Right lobe of liver (tissue), 6 donors: Measurements from ENCODE around the gene HTR5A. TPM values are rescaled to one million over a fixed set of nuclear protein-coding genes. Genes with fewer than 3 reads are reported as not detected.

ENCODE experiments used
- ATAC-seq, 4 donors: fragments of 200-7000 bp; cut with Tn5 transposase; one replicate each; pipeline ENCODE4 v1.9.1; 2020; ENCODE audit warnings: mild to moderate bottlenecking in 4 of 4, moderate library complexity in 4 of 4
- DNase-seq, 3 donors: peaks; one replicate each; pipeline ENCODE4 v3.0.0-alpha.2; 2020
- H3K27ac ChIP-seq, 3 donors: fragments of 200-600 bp; one replicate each; pipeline ENCODE4 v1.8.0; 2022
- H3K27me3 ChIP-seq, 2 donors: fragments of 200-600 bp; one replicate each; pipeline ENCODE4 v1.8.0; 2022
- H3K36me3 ChIP-seq, 4 donors: fragments of 200-600 bp; sonication (generic) in 1 of 4; one replicate each; pipeline versions ENCODE4 v1.5.1 to v1.8.0; 2017 to 2022; ENCODE audit warnings: control low read depth in 1 of 4
- H3K4me1 ChIP-seq, 4 donors: fragments of 200-600 bp; sonication (generic) in 1 of 4; one replicate each; pipeline versions ENCODE4 v1.5.1 to v1.8.0; 2017 to 2022; ENCODE audit warnings: control low read depth in 1 of 4
- H3K4me3 ChIP-seq, 3 donors: fragments of 200-600 bp; one replicate each; pipeline ENCODE4 v1.8.0; 2022
- H3K9me3 ChIP-seq, 4 donors: fragments of 200-600 bp; sonication (generic) in 1 of 4; one replicate each; pipeline versions ENCODE4 v1.5.1 to v1.8.0; 2017 to 2022; ENCODE audit warnings: control low read depth in 1 of 4
- CTCF ChIP-seq, 4 donors: fragments of 200-600 bp in 3 of 4; fragments of 450-650 bp in 1 of 4; IDR thresholded peaks; one replicate each; pipeline versions ENCODE4 v1.5.1 to v1.8.0; 2016 to 2022; ENCODE audit warnings: antibody characterized with exemption in 4 of 4, mild to moderate bottlenecking in 2 of 4
- POLR2A ChIP-seq: fragments of 450-650 bp; IDR thresholded peaks from one replicate; pipeline ENCODE4 v1.6.1; 2017; ENCODE audit warnings: antibody characterized with exemption, mild to moderate bottlenecking
- WGBS: methylation state at CpG from one replicate; pipeline ENCODE4 v1.1.6; 2018; ENCODE audit warnings: low coverage, low lambda C conversion rate; ENCODE audit not compliant: insufficient coverage; ENCODE audit errors: missing lambda C conversion rate; 5-methylcytosine and 5-hydroxymethylcytosine counted together
- intact Hi-C, 2 donors: fragments of 100-400 bp; cut with DNase I; formaldehyde crosslinking; loops; one replicate each; pipeline versions ENCODE4 v1.11.2 to v1.14.1; 2022
- total RNA-seq, 6 experiments: library from RNA; depleted of rRNA in 2 of 6; stranded (reverse); fragments of >200 nt in 2 of 6; fragmentation: NEBNext Ultra II Directional in 3 of 6; extraction: Animal tissue kit (Norgen Biotek cat#: 25700) in 3 of 6; gene quantifications; one replicate each; pipeline versions ENCODE4 v1.1.0 to v1.2.4, GENCODE V29; 2016 to 2023
- donor health status: DM: no; HTN: yes; CAD: no.
- donor health status: DM: no; HTN: no; CAD: no.
- donor health status: DM: no; HTN: no; CAD: no.
- donor health status: DM: no; HTN: yes; CAD: no.
- donor health status: DM: no; HTN: yes; CAD: no.

The HTR5A gene
- total RNA-seq, 6 experiments from 2014 or later, result not detected

- no peak for TF ChIP-seq POLR2A
- no peak for TF ChIP-seq CTCF (IDR thresholded peaks at IDR 0.05)
- ATAC-seq, result no peak
- DNase-seq, result no peak
- Histone ChIP-seq H3K27ac (no peak overlapping the region), H3K9me3 (no peaks in the 10 kb centered on the region), H3K4me3 (no peak overlapping the region), H3K36me3 (no peaks in the 10 kb centered on the region), H3K27me3 (no peaks in the 10 kb centered on the region), H3K4me1 (no peaks in the 10 kb centered on the region)
- intact Hi-C loops, result no loop called here
- 47% methylated on average over 3 of the region's 5 CpGs for WGBS
Measured at GRCh38 chr7:155115288-155115687, 45.2 kb downstream of the HTR5A start.

- 54% methylated on average over 7 of the region's 7 CpGs for WGBS
- H3K4me1 ChIP-seq, result no peaks in the 10 kb centered on the region
- DNase-seq, result no peak
- H3K9me3 ChIP-seq, result no peaks in the 10 kb centered on the region
- no peak overlapping the region for H3K4me3 ChIP-seq
- H3K36me3 ChIP-seq, result no peaks in the 10 kb centered on the region
- intact Hi-C loops, result no loop called here
- TF ChIP-seq CTCF (IDR thresholded peaks at IDR 0.05) (no peak), POLR2A (no peak)
- ATAC-seq, result no peak
- no peaks in the 10 kb centered on the region for H3K27me3 ChIP-seq
- no peak overlapping the region for H3K27ac ChIP-seq
Measured at GRCh38 chr7:155119801-155120382, 49.8 kb downstream of the HTR5A start.

- intact Hi-C loops, result no loop called here
- no peak overlapping the region for H3K4me3 ChIP-seq
- H3K9me3 ChIP-seq, result no peaks in the 10 kb centered on the region
- H3K27me3 ChIP-seq, result no peaks in the 10 kb centered on the region
- no peaks in the 10 kb centered on the region for H3K36me3 ChIP-seq
- H3K27ac ChIP-seq, result no peak overlapping the region
- DNase-seq, result no peak
- 57% methylated on average over 4 of the region's 4 CpGs for WGBS
- no peak for ATAC-seq
- no peaks in the 10 kb centered on the region for H3K4me1 ChIP-seq
- no peak for TF ChIP-seq POLR2A
- TF ChIP-seq CTCF (IDR thresholded peaks at IDR 0.05), result no peak
Measured at GRCh38 chr7:155120460-155120859, 50.3 kb downstream of the HTR5A start.

- no peak overlapping the region for H3K27ac ChIP-seq
- no peak for ATAC-seq
- intact Hi-C loops, result no loop called here
- no peaks in the 10 kb centered on the region for H3K9me3 ChIP-seq
- H3K4me1 ChIP-seq, result no peaks in the 10 kb centered on the region
- WGBS, result 10% methylated on average over 4 of the region's 5 CpGs
- no peak for TF ChIP-seq CTCF (IDR thresholded peaks at IDR 0.05)
- no peak for TF ChIP-seq POLR2A
- no peak for DNase-seq
- no peak overlapping the region for H3K4me3 ChIP-seq
- H3K36me3 ChIP-seq, result no peaks in the 10 kb centered on the region
- H3K27me3 ChIP-seq, result no peaks in the 10 kb centered on the region
Measured at GRCh38 chr7:155122831-155123230, 52.7 kb downstream of the HTR5A start.

- Histone ChIP-seq H3K27ac (no peak overlapping the region), H3K4me1 (no peaks in the 10 kb centered on the region), H3K36me3 (no peaks in the 10 kb centered on the region), H3K4me3 (no peak overlapping the region), H3K27me3 (no peaks in the 10 kb centered on the region), H3K9me3 (no peaks in the 10 kb centered on the region)
- ATAC-seq (no peak), DNase-seq (no peak)
- intact Hi-C loops, result no loop called here
- TF ChIP-seq POLR2A (no peak), CTCF (IDR thresholded peaks at IDR 0.05) (no peak)
- WGBS, result 56% methylated on average over 1 of the region's 1 CpG
Measured at GRCh38 chr7:155123413-155123812, 53.3 kb downstream of the HTR5A start.
